ENCODE data around the gene SLC44A5.

DNA sequence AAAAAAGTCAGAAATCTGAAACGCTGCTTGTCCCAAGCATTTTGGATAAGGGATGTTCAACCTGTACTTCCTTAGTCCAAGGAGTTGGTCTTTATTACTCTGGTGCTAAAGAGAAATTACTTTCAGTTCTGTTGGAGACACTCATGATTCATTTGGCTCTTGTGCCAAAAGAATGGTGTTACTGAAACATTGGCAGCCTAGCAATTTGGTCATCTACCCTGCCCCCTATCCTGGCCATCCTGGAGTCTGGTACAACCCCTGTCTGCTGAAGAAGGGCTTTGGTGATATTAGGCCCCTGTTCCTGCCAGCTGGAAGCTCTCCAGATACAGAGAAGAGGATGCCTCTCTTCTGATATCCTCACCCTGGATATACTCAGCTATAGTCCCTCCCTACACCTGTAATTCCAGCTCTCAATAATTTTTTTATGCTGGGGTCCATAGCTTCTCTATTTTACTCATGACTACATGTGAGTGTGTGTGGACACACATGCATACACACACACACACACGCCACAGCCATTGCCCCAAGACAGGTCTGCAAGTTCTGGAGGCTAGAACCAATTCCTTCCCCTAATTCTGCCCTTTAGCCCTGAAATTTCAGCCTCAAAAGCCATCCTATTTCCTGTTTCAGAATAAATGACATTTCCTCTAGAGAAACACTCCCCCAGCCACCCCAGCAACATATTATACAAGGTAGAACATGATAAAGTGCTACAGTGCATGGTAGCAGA is 436.7 kb downstream of the SLC44A5 start:
- TF ChIP-seq, protein P1, sequence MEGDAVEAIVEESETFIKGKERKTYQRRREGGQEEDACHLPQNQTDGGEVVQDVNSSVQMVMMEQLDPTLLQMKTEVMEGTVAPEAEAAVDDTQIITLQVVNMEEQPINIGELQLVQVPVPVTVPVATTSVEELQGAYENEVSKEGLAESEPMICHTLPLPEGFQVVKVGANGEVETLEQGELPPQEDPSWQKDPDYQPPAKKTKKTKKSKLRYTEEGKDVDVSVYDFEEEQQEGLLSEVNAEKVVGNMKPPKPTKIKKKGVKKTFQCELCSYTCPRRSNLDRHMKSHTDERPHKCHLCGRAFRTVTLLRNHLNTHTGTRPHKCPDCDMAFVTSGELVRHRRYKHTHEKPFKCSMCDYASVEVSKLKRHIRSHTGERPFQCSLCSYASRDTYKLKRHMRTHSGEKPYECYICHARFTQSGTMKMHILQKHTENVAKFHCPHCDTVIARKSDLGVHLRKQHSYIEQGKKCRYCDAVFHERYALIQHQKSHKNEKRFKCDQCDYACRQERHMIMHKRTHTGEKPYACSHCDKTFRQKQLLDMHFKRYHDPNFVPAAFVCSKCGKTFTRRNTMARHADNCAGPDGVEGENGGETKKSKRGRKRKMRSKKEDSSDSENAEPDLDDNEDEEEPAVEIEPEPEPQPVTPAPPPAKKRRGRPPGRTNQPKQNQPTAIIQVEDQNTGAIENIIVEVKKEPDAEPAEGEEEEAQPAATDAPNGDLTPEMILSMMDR (IDR thresholded peaks at IDR 0.05) = no peak
- TF ChIP-seq POLR2A (IDR thresholded peaks at IDR 0.05) = no peak
